Peyer's patch (tissue), 4 donors: ENCODE data around the gene HPX. TPM values are rescaled to one million over a fixed set of nuclear protein-coding genes. Genes with fewer than 3 reads are reported as not detected.

Source experiments
- DNase-seq, 3 donors: peaks; one replicate each; pipeline ENCODE4 v3.0.0-alpha.2; 2017 to 2019
- H3K27ac ChIP-seq, 4 donors: fragments of 200-600 bp; sonication (generic); one replicate each; pipeline ENCODE4 v1.5.1; 2016 to 2019
- H3K27me3 ChIP-seq, 2 donors: fragments of 200-600 bp; sonication (generic); one replicate each; pipeline ENCODE4 v1.5.1; 2019
- H3K36me3 ChIP-seq, 3 donors: fragments of 200-600 bp; sonication (generic); one replicate each; pipeline ENCODE4 v1.5.1; 2016 to 2019
- H3K4me1 ChIP-seq, 4 donors: fragments of 200-600 bp; sonication (generic); one replicate each; pipeline ENCODE4 v1.5.1; 2016 to 2019
- H3K4me3 ChIP-seq, 4 donors: fragments of 200-600 bp; sonication (generic); 1 replicate in 3 of 4; 2 replicates in 1 of 4; pipeline ENCODE4 v1.5.1; 2016 to 2019; ENCODE audit warnings: mild to moderate bottlenecking in 1 of 4
- H3K9me3 ChIP-seq, 4 donors: fragments of 200-600 bp; sonication (generic); one replicate each; pipeline ENCODE4 v1.5.1; 2016 to 2019; ENCODE audit warnings: mild to moderate bottlenecking in 1 of 4
- CTCF ChIP-seq, 6 experiments: fragments of 450-650 bp in 4 of 6; fragments of 200-600 bp in 2 of 6; sonication (generic) in 1 of 6; IDR thresholded peaks; one replicate each; pipeline ENCODE4 v1.5.1; 2017 to 2019; ENCODE audit warnings: antibody characterized with exemption in 6 of 6, mild to moderate bottlenecking in 3 of 6, moderate library complexity in 1 of 6
- POLR2A ChIP-seq, 2 donors: fragments of 450-650 bp; IDR thresholded peaks; one replicate each; pipeline ENCODE4 v1.5.1; 2017; ENCODE audit warnings: antibody characterized with exemption in 2 of 2, mild to moderate bottlenecking in 2 of 2, moderate library complexity in 2 of 2
- total RNA-seq, 4 donors: library from RNA; depleted of rRNA; stranded (reverse); fragments of >200 nt; gene quantifications; one replicate each; pipeline ENCODE4 v1.1.0, GENCODE V29; 2016

The HPX gene
- total RNA-seq, 4 donors from 2014 or later = 2.2 to 10.1 (median 5.3) TPM; not detected in 1

GRCh38 chr11:6427516-6427915 lies 13.3 kb downstream of the HPX start:
- no peaks in the 10 kb centered on the region for H3K36me3 ChIP-seq
- no peak for TF ChIP-seq POLR2A (IDR thresholded peaks at IDR 0.05)
- TF ChIP-seq CTCF (IDR thresholded peaks at IDR 0.05) = no peak
- DNase-seq = no peak
- H3K9me3 ChIP-seq = no peaks in the 10 kb centered on the region
- no peak overlapping the region for H3K4me3 ChIP-seq
- H3K27ac ChIP-seq = no peak overlapping the region
- no peaks in the 10 kb centered on the region for H3K27me3 ChIP-seq
- no peaks in the 10 kb centered on the region for H3K4me1 ChIP-seq

GRCh38 chr11:6420677-6421076 lies 20.1 kb downstream of the HPX start:
- TF ChIP-seq POLR2A (IDR thresholded peaks at IDR 0.05) = no peak
- TF ChIP-seq CTCF (IDR thresholded peaks at IDR 0.05) = no peak
- H3K9me3 ChIP-seq = no peaks in the 10 kb centered on the region
- H3K4me3 ChIP-seq = no peak overlapping the region
- peaks cover 0 to 22% (median 2%) of the 10 kb centered on the region in 4 donors for H3K4me1 ChIP-seq
- no peaks in the 10 kb centered on the region for H3K27me3 ChIP-seq
- H3K27ac ChIP-seq = no peak overlapping the region
- no peak for DNase-seq
- no peaks in the 10 kb centered on the region for H3K36me3 ChIP-seq

DNA sequence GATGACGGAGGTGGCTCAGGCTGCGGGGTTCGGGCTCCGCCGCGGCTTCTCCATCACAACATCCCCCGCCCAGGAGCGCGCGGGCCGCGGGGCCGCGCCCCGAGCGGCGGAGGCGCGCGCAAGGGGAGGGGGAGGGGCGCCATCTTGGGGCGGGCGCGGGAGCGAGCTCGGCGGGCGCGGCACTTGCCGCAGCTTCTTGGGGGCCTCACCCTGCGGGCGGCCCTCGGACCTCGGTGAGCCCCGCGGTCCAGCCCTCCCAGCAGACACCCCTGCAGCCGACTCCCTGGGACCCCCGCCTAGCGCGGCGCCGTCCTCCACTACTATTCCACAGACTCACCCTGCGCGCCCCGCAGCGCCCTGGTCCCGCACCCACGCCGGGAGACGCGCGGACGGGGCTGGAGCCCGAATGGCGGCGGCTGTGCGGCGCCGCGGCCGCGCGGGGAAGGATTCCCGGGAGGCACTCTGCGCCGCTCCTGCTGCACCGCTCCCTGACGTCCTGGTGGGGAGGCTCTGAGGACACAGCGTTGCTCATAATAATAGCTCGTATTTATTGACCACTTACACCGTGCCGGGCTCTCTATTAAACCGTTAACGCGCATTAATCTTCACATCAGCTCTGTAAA lies 21.7 kb downstream of the HPX start, which contains the start of gene APBB1:
APBB1 (minus strand) TSS at position 86 of the 623 bp plus-strand sequence. CDS start 7,747 bp downstream, outside the sequence.
- no peaks in the 10 kb centered on the region for H3K36me3 ChIP-seq
- peak within 1 kb of the TSS; percentile 85 to 99 (median 97) for H3K4me3 ChIP-seq
- H3K4me1 ChIP-seq = peaks cover 0 to 22% (median 2%) of the 10 kb centered on the region in 4 donors
- H3K9me3 ChIP-seq = no peaks in the 10 kb centered on the region
- peak; percentile 66 to 85 (median 78) for DNase-seq
- H3K27ac ChIP-seq = peak within 1 kb of the TSS; percentile 80 to 91 (median 87)
- TF ChIP-seq POLR2A (IDR thresholded peaks at IDR 0.05) (peak; percentile 29 to 30), CTCF (IDR thresholded peaks at IDR 0.05) (peak in 4 of 6 experiments; percentile 7 to 39 (median 20))
- H3K27me3 ChIP-seq = no peaks in the 10 kb centered on the region

GRCh38 chr11:6418557-6419008 lies 22.2 kb downstream of the HPX start:
- Histone ChIP-seq H3K4me1 (peaks cover 0 to 22% (median 2%) of the 10 kb centered on the region in 4 donors), H3K9me3 (no peaks in the 10 kb centered on the region), H3K27ac (peak overlapping the region; percentile 80 to 91 (median 87)), H3K36me3 (no peaks in the 10 kb centered on the region), H3K27me3 (no peaks in the 10 kb centered on the region), H3K4me3 (peak overlapping the region; percentile 85 to 99 (median 97))
- DNase-seq = no peak
- no peak for TF ChIP-seq POLR2A (IDR thresholded peaks at IDR 0.05)
- TF ChIP-seq CTCF (IDR thresholded peaks at IDR 0.05) = no peak

- DNase-seq = no peak
- Histone ChIP-seq H3K36me3 (no peaks in the 10 kb centered on the region), H3K27ac (peak overlapping the region; percentile 80 to 91 (median 87)), H3K4me3 (peak overlapping the region; percentile 85 to 99 (median 97)), H3K4me1 (peaks cover 0 to 22% (median 2%) of the 10 kb centered on the region in 4 donors), H3K9me3 (no peaks in the 10 kb centered on the region), H3K27me3 (no peaks in the 10 kb centered on the region)
- TF ChIP-seq POLR2A (IDR thresholded peaks at IDR 0.05) (no peak), CTCF (IDR thresholded peaks at IDR 0.05) (no peak)
Measured at GRCh38 chr11:6417907-6418556, 22.8 kb downstream of the HPX start.
